Measurements from ENCODE around the gene C18orf54. TPM values are rescaled to one million over a fixed set of nuclear protein-coding genes. Genes with fewer than 3 reads are reported as not detected.

Gene C18orf54
- total and polyA plus RNA-seq, 9 of the 15 experiments (the other 6 are each of a cell fraction or from before 2014, with no cell fraction given) = 3.0 to 8.7 (median 4.3) TPM

DNA sequence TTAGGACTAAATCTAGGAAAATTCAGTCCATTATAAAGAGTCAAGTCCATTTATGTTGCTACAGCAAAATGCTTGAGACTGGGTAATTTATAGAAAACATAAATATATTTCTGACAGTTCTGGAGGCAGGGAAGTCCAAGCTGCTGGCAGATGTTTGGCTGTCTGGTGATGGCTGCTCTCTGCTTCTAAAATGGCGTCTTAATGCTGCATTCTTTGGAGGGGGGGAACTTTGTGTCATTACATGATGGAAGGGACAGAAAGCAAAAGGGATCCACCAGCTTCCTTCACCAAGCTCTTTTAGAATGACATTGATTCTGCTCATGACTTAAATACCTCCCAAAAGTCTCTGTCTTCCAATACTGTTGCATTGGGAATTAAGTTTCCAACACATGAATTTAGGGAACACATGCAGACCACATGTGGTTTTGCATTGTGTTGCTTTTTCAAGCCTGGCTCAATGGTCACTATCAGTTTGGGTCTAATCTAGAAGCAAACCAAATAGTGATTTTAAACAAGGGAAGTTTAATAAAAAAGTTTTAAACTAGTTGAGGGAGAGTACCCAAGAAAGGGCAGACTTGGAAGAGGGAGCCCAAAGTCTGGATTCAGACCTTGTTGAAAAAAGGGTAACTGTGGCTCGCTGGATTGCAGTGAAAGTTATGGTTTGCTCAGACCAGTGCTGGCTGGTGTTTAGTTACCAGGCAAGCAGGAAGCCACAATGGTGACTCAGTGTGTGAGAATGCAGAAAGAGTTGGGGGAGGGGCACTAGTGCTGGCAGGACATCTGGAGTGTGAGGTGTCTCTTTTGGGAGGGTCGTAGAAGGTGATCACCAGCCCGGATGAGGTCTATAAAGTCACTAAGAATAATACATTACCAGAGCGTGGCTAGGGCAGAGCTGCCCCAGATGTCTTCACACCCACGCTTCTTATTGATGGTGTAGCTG lies 30.8 kb downstream of the C18orf54 start:
- H3K4me3 ChIP-seq = no peak overlapping the region
- peak overlapping the region in 1 of 2 experiments; percentile 57; a peak in 1 of 4 replicates for H3K9ac ChIP-seq (ENCODE audit: insufficient read depth in 1 of 2, low read depth in 2 of 2, low read length in 2 of 2)
- CTCF ChIA-PET (ENCODE audit: low intra/inter-chr PET ratio) = no interaction called here
- H3K9me3 ChIP-seq (replicated peaks; ENCODE audit: control insufficient read depth, insufficient read depth, low read depth, low read length) = peaks cover 2% of the 10 kb centered on the region; the same call in 1 of the 2 replicates
- peaks cover 6 to 24% of the 10 kb centered on the region in 2 experiments; a peak in 4 of 5 replicates for H3K4me1 ChIP-seq (replicated peaks in 1 of 2; ENCODE audit: control insufficient read depth in 2 of 2, insufficient read depth in 2 of 2, low read length in 2 of 2)
- peak overlapping the region; percentile 86 for H2AFZ ChIP-seq (ENCODE audit: low read depth, low read length)
- H4K20me1 ChIP-seq (replicated peaks; ENCODE audit: control insufficient read depth, insufficient read depth, low read length) = no peaks in the 10 kb centered on the region; the same call in 1 of the 2 replicates
- no TSS peak for BruUV-seq (replicated peaks)
- H3K27ac ChIP-seq (ENCODE audit: extremely low read depth, low read depth, low read length) = peak overlapping the region; percentile 87
- ATAC-seq = peak; percentile 95
- in situ Hi-C loops (cut with MboI) (no loop called here), intact Hi-C loops (cut with micrococcal nuclease) (no loop called here)
- H3K9me1 ChIP-seq (ENCODE audit: control insufficient read depth, insufficient read depth, low read length) = no peaks in the 10 kb centered on the region
- WGBS (ENCODE audit: insufficient coverage, low coverage, missing lambda C conversion rate) = 18% methylated on average over 6 of the region's 6 CpGs
- no peaks in the 10 kb centered on the region for H3K27me3 ChIP-seq (ENCODE audit: control insufficient read depth in 2 of 2, insufficient read depth in 2 of 2, low read length in 2 of 2)
- peak overlapping the region; percentile 48 for H3K4me2 ChIP-seq (ENCODE audit: insufficient read depth, low read length)
- H3K36me3 ChIP-seq (ENCODE audit: control insufficient read depth, insufficient read depth, low read length) = no peaks in the 10 kb centered on the region
- no peaks in the 10 kb centered on the region for H3K79me2 ChIP-seq (ENCODE audit: control insufficient read depth, insufficient read depth, low read length)
- peak; percentile 44 to 83 (median 57) for DNase-seq (ENCODE audit: extremely low read depth in 1 of 4, low spot score in 3 of 4)
- POLR2A ChIA-PET = interaction anchor here (0.7 kb wide), 1 partner anchor 179 kb away, joined by 3 read pairs; no protein-coding TSS in a partner anchor
- peak; percentile 92 for FAIRE-seq
- no peak for TF ChIP-seq SPI1 (IDR thresholded peaks at IDR 0.05; ENCODE audit: borderline replicate concordance, low read depth, low read length)
- no peak for TF ChIP-seq ZNF347 (CRISPR knock-in tag; IDR thresholded peaks at IDR 0.05; ENCODE audit: low read depth)
- TF ChIP-seq SMARCE1 (IDR thresholded peaks at IDR 0.05) = peak; percentile 82
- no peak for TF ChIP-seq ZFP30 (CRISPR knock-in tag; IDR thresholded peaks at IDR 0.05; ENCODE audit: borderline replicate concordance)
- peak in 1 of 2 experiments; percentile 63; a peak in 1 of 3 replicates for TF ChIP-seq CBX3 (IDR thresholded peaks at IDR 0.05; ENCODE audit: borderline replicate concordance in 1 of 2, low read length in 2 of 2)
- TF ChIP-seq CEBPB (tag; IDR thresholded peaks at IDR 0.05) = no peak
- TF ChIP-seq, protein P1, sequence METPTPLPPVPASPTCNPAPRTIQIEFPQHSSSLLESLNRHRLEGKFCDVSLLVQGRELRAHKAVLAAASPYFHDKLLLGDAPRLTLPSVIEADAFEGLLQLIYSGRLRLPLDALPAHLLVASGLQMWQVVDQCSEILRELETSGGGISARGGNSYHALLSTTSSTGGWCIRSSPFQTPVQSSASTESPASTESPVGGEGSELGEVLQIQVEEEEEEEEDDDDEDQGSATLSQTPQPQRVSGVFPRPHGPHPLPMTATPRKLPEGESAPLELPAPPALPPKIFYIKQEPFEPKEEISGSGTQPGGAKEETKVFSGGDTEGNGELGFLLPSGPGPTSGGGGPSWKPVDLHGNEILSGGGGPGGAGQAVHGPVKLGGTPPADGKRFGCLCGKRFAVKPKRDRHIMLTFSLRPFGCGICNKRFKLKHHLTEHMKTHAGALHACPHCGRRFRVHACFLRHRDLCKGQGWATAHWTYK (CRISPR knock-in tag; IDR thresholded peaks at IDR 0.05) = 0 out of 2 replicates have a peak, but pooled peaks have one; percentile 46
- peak; percentile 58; the same call in 1 of the 2 replicates for TF ChIP-seq ZNF175 (CRISPR knock-in tag; IDR thresholded peaks at IDR 0.05; ENCODE audit: low read depth)
- no peak for TF ChIP-seq SMAD1 (IDR thresholded peaks at IDR 0.05; ENCODE audit: low read depth, low read length, partially characterized antibody)
- TF ChIP-seq JUN (IDR thresholded peaks at IDR 0.05; ENCODE audit: borderline replicate concordance, low read depth, low read length) = peak; percentile 83
- TF ChIP-seq JUN (CRISPR knock-in tag; IDR thresholded peaks at IDR 0.05; ENCODE audit: borderline replicate concordance) = no peak
- peak; percentile 70 to 95; a peak in 3 of 4 replicates for TF ChIP-seq TEAD1 (CRISPR knock-in tag; IDR thresholded peaks at IDR 0.05)
- peak; percentile 97 for TF ChIP-seq JUND (IDR thresholded peaks at IDR 0.05; ENCODE audit: borderline replicate concordance, low read depth, low read length)
- peak; percentile 95; the same call in 2 of the 3 replicates for TF ChIP-seq JUND (tag; IDR thresholded peaks at IDR 0.05; ENCODE audit: borderline replicate concordance, low read depth, low read length)
- TF ChIP-seq ZNF436 (CRISPR knock-in tag; IDR thresholded peaks at IDR 0.05) = no peak
- TF ChIP-seq RCOR1 (IDR thresholded peaks at IDR 0.05; ENCODE audit: borderline replicate concordance in 1 of 2, low read depth in 2 of 2, low read length in 2 of 2) = peak in 1 of 2 experiments; percentile 45; a peak in 1 of 4 replicates
- no peak for TF ChIP-seq MAFK (IDR thresholded peaks at IDR 0.05; ENCODE audit: low read length)
- no peak for TF ChIP-seq RBBP5 (IDR thresholded peaks at IDR 0.05; ENCODE audit: borderline replicate concordance, insufficient read depth, low read length, poor library complexity, severe bottlenecking)
- peak; percentile 63 for TF ChIP-seq TAF9B (IDR thresholded peaks at IDR 0.05; ENCODE audit: partially characterized antibody)
- 0 out of 2 replicates have a peak, but pooled peaks have one; percentile 3 for TF ChIP-seq MAFF (IDR thresholded peaks at IDR 0.05; ENCODE audit: low read length)
- no peak for TF ChIP-seq ZNF778 (CRISPR knock-in tag; IDR thresholded peaks at IDR 0.05)

All from K562 (cell line).